Neural cell (in vitro differentiated cells): ENCODE results near the gene CHST8. TPM values are rescaled to one million over a fixed set of nuclear protein-coding genes. Genes with fewer than 3 reads are reported as not detected.

Source experiments
- H2AFZ ChIP-seq: fragments of 200-600, 300-800 bp; sonication (generic), shearing (Covaris generic); 2 replicates; pipeline ENCODE4 v1.6.0; 2014; ENCODE audit warnings: low read depth, mild to moderate bottlenecking, antibody characterized with exemption, low read length, moderate library complexity
- H3F3A ChIP-seq: fragments of 200-600 bp; shearing (Covaris generic); 2 replicates; pipeline ENCODE4 v1.6.1; 2016; ENCODE audit warnings: mild to moderate bottlenecking, moderate library complexity, mixed read lengths, antibody characterized with exemption, low read length; ENCODE audit not compliant: insufficient read depth, poor library complexity, severe bottlenecking
- H3K27ac ChIP-seq: fragments of 200-600, 300-800 bp; sonication (generic), shearing (Covaris generic); 2 replicates; pipeline ENCODE4 v1.5.1; 2014; ENCODE audit warnings: mild to moderate bottlenecking, low read length, moderate library complexity
- H3K27me3 ChIP-seq: fragments of 300-800, 200-600 bp; sonication (generic), shearing (Covaris generic); 2 replicates; pipeline ENCODE4 v1.6.0; 2014; ENCODE audit warnings: mild to moderate bottlenecking, low read depth, low read length, moderate library complexity; ENCODE audit not compliant: insufficient read depth
- H3K36me3 ChIP-seq: fragments of 300-800, 200-600 bp; sonication (generic), shearing (Covaris generic); 2 replicates; pipeline ENCODE4 v1.5.1; 2014; ENCODE audit warnings: mild to moderate bottlenecking, antibody characterized with exemption, low read length, moderate library complexity; ENCODE audit not compliant: insufficient read depth
- H3K4me2 ChIP-seq: fragments of 300-800, 200-600 bp; sonication (generic), shearing (Covaris generic); 2 replicates; pipeline ENCODE4 v1.6.0; 2014; ENCODE audit warnings: mild to moderate bottlenecking, low read length
- H3K4me3 ChIP-seq: fragments of 300-800, 200-600 bp; sonication (generic), shearing (Covaris generic); 2 replicates; pipeline ENCODE4 v1.5.1; 2014; ENCODE audit warnings: mild to moderate bottlenecking, low read length, moderate library complexity
- H3K79me2 ChIP-seq: fragments of 200-600 bp; shearing (Covaris generic); replicated peaks from 2 replicates; pipeline ENCODE4 v1.6.0; 2014; ENCODE audit warnings: mild to moderate bottlenecking, low read length, moderate library complexity; ENCODE audit not compliant: insufficient read depth
- H3K9ac ChIP-seq: fragments of 300-800, 200-600 bp; sonication (generic), shearing (Covaris generic); 2 replicates; pipeline ENCODE4 v1.6.1; 2016; ENCODE audit warnings: mild to moderate bottlenecking, low read length, mixed read lengths
- H3K9me2 ChIP-seq: fragments of 200-600 bp; shearing (Covaris generic); 2 replicates; pipeline ENCODE4 v1.6.1; 2016; ENCODE audit warnings: mild to moderate bottlenecking, low read length, mixed read lengths; ENCODE audit not compliant: insufficient read depth
- H3K9me3 ChIP-seq: fragments of 200-600, 300-800 bp; sonication (generic), shearing (Covaris generic); 2 replicates; pipeline ENCODE4 v1.6.1; 2016; ENCODE audit warnings: mild to moderate bottlenecking, mixed run types, low read length, moderate library complexity, mixed read lengths
- H4K20me1 ChIP-seq: fragments of 200-600 bp; shearing (Covaris generic); 2 replicates; pipeline ENCODE4 v1.6.1; 2016; ENCODE audit warnings: mild to moderate bottlenecking, mixed run types; ENCODE audit not compliant: insufficient read depth
- EP300 ChIP-seq: fragments of 450-650 bp; conservative IDR thresholded peaks from 2 replicates; pipeline ENCODE4 v1.6.1; 2014; ENCODE audit warnings: antibody characterized with exemption, mild to moderate bottlenecking, moderate library complexity; ENCODE audit not compliant: poor library complexity, severe bottlenecking
- EZH2 ChIP-seq: fragments of 200-600, 300-800 bp; shearing (Covaris generic), sonication (generic); IDR thresholded peaks from 2 replicates; pipeline ENCODE4 v1.6.1; 2014; ENCODE audit warnings: antibody characterized with exemption, low read length, borderline replicate concordance, mild to moderate bottlenecking; ENCODE audit not compliant: insufficient read depth, poor library complexity, severe bottlenecking
- MXI1 ChIP-seq: fragments of 450-650 bp; conservative IDR thresholded peaks from 2 replicates; pipeline ENCODE4 v1.6.1; 2014; ENCODE audit warnings: antibody characterized with exemption, mild to moderate bottlenecking; ENCODE audit not compliant: poor library complexity, severe bottlenecking
- POLR2AphosphoS5 ChIP-seq: IDR thresholded peaks from 2 replicates; pipeline ENCODE4 v1.6.1; 2012
- RAD21 ChIP-seq: fragments of 450-650 bp; conservative IDR thresholded peaks from 2 replicates; pipeline ENCODE4 v1.6.1; 2014; ENCODE audit warnings: antibody characterized with exemption, mild to moderate bottlenecking, moderate library complexity
- SMC3 ChIP-seq: fragments of 450-650 bp; conservative IDR thresholded peaks from 2 replicates; pipeline ENCODE4 v1.6.1; 2014; ENCODE audit warnings: antibody characterized with exemption, mild to moderate bottlenecking, moderate library complexity; ENCODE audit not compliant: poor library complexity
- TAF1 ChIP-seq: IDR thresholded peaks from 2 replicates; pipeline ENCODE4 v1.6.1; 2012; ENCODE audit warnings: low read depth
- polyA plus RNA-seq: library from polyadenylated mRNA; depleted of rRNA; stranded (reverse); fragments of >200 nt; gene quantifications from 2 replicates; pipeline ENCODE4 v1.2.3, GENCODE V29; 2014
- TF ChIP-seq, protein P1 (sequence below): fragments of 450-650 bp; IDR thresholded peaks from 2 replicates; pipeline ENCODE4 v1.5.1; 2014; ENCODE audit warnings: antibody characterized with exemption, mild to moderate bottlenecking, moderate library complexity; ENCODE audit not compliant: poor library complexity, severe bottlenecking
- TF ChIP-seq, protein P2 (sequence below): IDR thresholded peaks from 2 replicates; pipeline ENCODE4 v1.6.1; 2012; ENCODE audit warnings: borderline replicate concordance

The CHST8 gene
- polyA plus RNA-seq, 1 donor from 2014 or later = 7.1 TPM

DNA sequence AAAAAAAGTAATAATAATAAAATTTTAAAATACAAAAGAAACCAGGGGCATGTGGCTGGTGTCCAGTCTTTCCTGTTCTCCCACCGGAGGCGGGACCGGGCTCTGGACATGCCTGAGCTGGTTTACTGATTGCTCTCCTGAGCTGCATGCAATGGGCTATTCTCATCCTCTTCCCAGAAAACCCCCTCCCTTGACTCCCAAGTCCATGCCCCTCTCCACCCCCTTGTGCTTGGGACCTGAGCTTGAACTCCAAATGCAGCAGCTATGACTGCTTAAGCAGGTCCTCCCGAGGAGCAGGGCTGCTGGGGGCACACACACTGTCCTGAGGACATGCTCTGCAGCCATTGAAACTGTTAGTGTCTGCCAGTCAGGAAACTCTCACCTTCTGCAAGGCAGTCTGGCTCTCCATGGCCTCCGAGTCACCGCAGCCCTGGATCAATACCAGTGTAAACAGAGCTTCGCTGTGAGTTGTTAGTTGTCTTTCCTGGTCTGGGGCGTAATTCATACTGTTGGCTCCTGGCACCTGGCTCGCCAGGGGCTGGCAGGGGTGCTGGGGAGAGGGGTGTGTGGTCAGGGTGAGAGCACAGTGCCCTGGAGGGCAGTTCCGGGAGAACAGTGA lies 41.6 kb upstream of the CHST8 start:
- H2AFZ ChIP-seq = no peak overlapping the region
- H3K9me2 ChIP-seq = no peaks in the 10 kb centered on the region
- H3K4me2 ChIP-seq = no peak overlapping the region
- H3K9ac ChIP-seq = no peak overlapping the region
- H3K4me3 ChIP-seq = no peak overlapping the region
- no peak for TF ChIP-seq TAF1
- TF ChIP-seq, protein P1, sequence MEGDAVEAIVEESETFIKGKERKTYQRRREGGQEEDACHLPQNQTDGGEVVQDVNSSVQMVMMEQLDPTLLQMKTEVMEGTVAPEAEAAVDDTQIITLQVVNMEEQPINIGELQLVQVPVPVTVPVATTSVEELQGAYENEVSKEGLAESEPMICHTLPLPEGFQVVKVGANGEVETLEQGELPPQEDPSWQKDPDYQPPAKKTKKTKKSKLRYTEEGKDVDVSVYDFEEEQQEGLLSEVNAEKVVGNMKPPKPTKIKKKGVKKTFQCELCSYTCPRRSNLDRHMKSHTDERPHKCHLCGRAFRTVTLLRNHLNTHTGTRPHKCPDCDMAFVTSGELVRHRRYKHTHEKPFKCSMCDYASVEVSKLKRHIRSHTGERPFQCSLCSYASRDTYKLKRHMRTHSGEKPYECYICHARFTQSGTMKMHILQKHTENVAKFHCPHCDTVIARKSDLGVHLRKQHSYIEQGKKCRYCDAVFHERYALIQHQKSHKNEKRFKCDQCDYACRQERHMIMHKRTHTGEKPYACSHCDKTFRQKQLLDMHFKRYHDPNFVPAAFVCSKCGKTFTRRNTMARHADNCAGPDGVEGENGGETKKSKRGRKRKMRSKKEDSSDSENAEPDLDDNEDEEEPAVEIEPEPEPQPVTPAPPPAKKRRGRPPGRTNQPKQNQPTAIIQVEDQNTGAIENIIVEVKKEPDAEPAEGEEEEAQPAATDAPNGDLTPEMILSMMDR = no peak
- no peak for TF ChIP-seq SMC3
- TF ChIP-seq, protein P2, sequence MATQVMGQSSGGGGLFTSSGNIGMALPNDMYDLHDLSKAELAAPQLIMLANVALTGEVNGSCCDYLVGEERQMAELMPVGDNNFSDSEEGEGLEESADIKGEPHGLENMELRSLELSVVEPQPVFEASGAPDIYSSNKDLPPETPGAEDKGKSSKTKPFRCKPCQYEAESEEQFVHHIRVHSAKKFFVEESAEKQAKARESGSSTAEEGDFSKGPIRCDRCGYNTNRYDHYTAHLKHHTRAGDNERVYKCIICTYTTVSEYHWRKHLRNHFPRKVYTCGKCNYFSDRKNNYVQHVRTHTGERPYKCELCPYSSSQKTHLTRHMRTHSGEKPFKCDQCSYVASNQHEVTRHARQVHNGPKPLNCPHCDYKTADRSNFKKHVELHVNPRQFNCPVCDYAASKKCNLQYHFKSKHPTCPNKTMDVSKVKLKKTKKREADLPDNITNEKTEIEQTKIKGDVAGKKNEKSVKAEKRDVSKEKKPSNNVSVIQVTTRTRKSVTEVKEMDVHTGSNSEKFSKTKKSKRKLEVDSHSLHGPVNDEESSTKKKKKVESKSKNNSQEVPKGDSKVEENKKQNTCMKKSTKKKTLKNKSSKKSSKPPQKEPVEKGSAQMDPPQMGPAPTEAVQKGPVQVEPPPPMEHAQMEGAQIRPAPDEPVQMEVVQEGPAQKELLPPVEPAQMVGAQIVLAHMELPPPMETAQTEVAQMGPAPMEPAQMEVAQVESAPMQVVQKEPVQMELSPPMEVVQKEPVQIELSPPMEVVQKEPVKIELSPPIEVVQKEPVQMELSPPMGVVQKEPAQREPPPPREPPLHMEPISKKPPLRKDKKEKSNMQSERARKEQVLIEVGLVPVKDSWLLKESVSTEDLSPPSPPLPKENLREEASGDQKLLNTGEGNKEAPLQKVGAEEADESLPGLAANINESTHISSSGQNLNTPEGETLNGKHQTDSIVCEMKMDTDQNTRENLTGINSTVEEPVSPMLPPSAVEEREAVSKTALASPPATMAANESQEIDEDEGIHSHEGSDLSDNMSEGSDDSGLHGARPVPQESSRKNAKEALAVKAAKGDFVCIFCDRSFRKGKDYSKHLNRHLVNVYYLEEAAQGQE = no peak
- no peak for TF ChIP-seq EP300
- TF ChIP-seq EZH2 = no peak
- TF ChIP-seq MXI1 = no peak
- no peak for TF ChIP-seq POLR2AphosphoS5
- no peak for TF ChIP-seq RAD21
- H4K20me1 ChIP-seq = no peaks in the 10 kb centered on the region
- H3K79me2 ChIP-seq = no peaks in the 10 kb centered on the region
- no peaks in the 10 kb centered on the region for H3F3A ChIP-seq
- no peaks in the 10 kb centered on the region for H3K36me3 ChIP-seq
- no peak overlapping the region for H3K27ac ChIP-seq
- no peaks in the 10 kb centered on the region for H3K27me3 ChIP-seq
- peaks cover under 1% of the 10 kb centered on the region for H3K9me3 ChIP-seq

DNA sequence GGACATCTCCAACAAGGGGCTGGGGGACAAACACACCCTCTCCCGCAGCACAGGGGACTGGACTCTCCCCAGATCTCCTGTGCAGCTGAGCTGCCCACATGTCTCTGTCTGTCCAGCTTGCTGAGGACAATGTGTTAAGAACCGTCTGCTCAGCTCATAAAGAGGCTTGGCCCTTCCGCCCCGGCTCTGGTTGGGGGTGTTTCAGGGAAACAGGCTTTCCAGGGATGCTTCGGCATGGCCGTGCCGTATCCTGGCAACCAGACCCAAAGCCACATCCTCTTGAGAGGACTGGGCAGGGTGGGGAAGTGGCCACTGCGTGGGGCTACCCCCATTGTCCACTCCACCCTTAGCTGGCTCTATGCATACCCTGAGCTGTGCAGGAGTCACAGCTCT lies 41.1 kb upstream of the CHST8 start:
- Histone ChIP-seq H2AFZ (no peak overlapping the region), H3K79me2 (no peaks in the 10 kb centered on the region), H3K9me3 (no peaks in the 10 kb centered on the region), H3K9ac (no peak overlapping the region), H4K20me1 (no peaks in the 10 kb centered on the region), H3K36me3 (no peaks in the 10 kb centered on the region), H3F3A (no peaks in the 10 kb centered on the region), H3K27ac (no peak overlapping the region), H3K4me3 (no peak overlapping the region), H3K9me2 (no peaks in the 10 kb centered on the region), H3K4me2 (no peak overlapping the region), H3K27me3 (no peaks in the 10 kb centered on the region)
- TF ChIP-seq, protein P1 = no peak
- no peak for TF ChIP-seq SMC3
- TF ChIP-seq MXI1 = no peak
- TF ChIP-seq EP300 = no peak
- TF ChIP-seq RAD21 = no peak
- TF ChIP-seq TAF1 = no peak
- no peak for TF ChIP-seq POLR2AphosphoS5
- TF ChIP-seq, protein P2 = no peak
- TF ChIP-seq EZH2 = no peak
